HTERT RPE-1 (cell line): ENCODE results near the gene CTDSPL.

Source experiments
- in situ Hi-C: fragments of 300-500 bp; cut with MboI; formaldehyde crosslinking; loops from 4 replicates; pipeline ENCODE4 v1.14.3; 2020; ENCODE audit warnings: low sequenced_read_pairs

Gene CTDSPL

GRCh38 chr3:37940242-37940908, 78.7 kb downstream of the CTDSPL start:
- in situ Hi-C loops: no loop called here

- in situ Hi-C loops: no loop called here
Measured at GRCh38 chr3:37941608-37942508, 80.2 kb downstream of the CTDSPL start.

GRCh38 chr3:37942646-37943045, 81.0 kb downstream of the CTDSPL start:
- in situ Hi-C loops: no loop called here

- in situ Hi-C loops: no loop called here
Measured at GRCh38 chr3:37943126-37943525, 81.4 kb downstream of the CTDSPL start.

- in situ Hi-C loops: no loop called here
Measured at GRCh38 chr3:37943631-37944314, 82.1 kb downstream of the CTDSPL start.

- in situ Hi-C loops: no loop called here
Measured at GRCh38 chr3:37944391-37944842, 82.7 kb downstream of the CTDSPL start.

GRCh38 chr3:37945156-37945806, 83.6 kb downstream of the CTDSPL start:
- in situ Hi-C loops: no loop called here

- in situ Hi-C loops: no loop called here
Measured at GRCh38 chr3:37945807-37946530, 84.3 kb downstream of the CTDSPL start.

- in situ Hi-C loops: no loop called here
Measured at GRCh38 chr3:37946531-37946889, 84.8 kb downstream of the CTDSPL start.

GRCh38 chr3:37949866-37950265, 88.2 kb downstream of the CTDSPL start:
- in situ Hi-C loops: no loop called here

GRCh38 chr3:37952564-37952963, 90.9 kb downstream of the CTDSPL start:
- in situ Hi-C loops: no loop called here

- in situ Hi-C loops: no loop called here
Measured at GRCh38 chr3:37953226-37953625, 91.5 kb downstream of the CTDSPL start.

GRCh38 chr3:37953707-37954394, 92.2 kb downstream of the CTDSPL start:
- in situ Hi-C loops: no loop called here

- in situ Hi-C loops: no loop called here
Measured at GRCh38 chr3:37954881-37955280, 93.2 kb downstream of the CTDSPL start.

GRCh38 chr3:37955918-37956707, 94.4 kb downstream of the CTDSPL start:
- in situ Hi-C loops: no loop called here

GRCh38 chr3:37956723-37957538, 95.3 kb downstream of the CTDSPL start:
- in situ Hi-C loops: no loop called here

- in situ Hi-C loops: no loop called here
Measured at GRCh38 chr3:37957539-37957936, 95.9 kb downstream of the CTDSPL start.
